Uterus (tissue), 2 donors: ENCODE measurements around the gene SLC23A2.

Source experiments
- POLR2A ChIP-seq, 2 donors: fragments of 450-650 bp; IDR thresholded peaks; one replicate each; pipeline ENCODE4 v1.6.1; 2016; ENCODE audit warnings: antibody characterized with exemption in 2 of 2, mild to moderate bottlenecking in 1 of 2, moderate library complexity in 1 of 2
- TF ChIP-seq, protein P1 (sequence below), 4 experiments: fragments of 200-600 bp in 2 of 4; fragments of 450-650 bp in 2 of 4; sonication (generic) in 2 of 4; IDR thresholded peaks; one replicate each; pipeline ENCODE4 v1.5.1; 2016 to 2019; ENCODE audit warnings: antibody characterized with exemption in 4 of 4, mild to moderate bottlenecking in 2 of 4, moderate library complexity in 1 of 4

DNA sequence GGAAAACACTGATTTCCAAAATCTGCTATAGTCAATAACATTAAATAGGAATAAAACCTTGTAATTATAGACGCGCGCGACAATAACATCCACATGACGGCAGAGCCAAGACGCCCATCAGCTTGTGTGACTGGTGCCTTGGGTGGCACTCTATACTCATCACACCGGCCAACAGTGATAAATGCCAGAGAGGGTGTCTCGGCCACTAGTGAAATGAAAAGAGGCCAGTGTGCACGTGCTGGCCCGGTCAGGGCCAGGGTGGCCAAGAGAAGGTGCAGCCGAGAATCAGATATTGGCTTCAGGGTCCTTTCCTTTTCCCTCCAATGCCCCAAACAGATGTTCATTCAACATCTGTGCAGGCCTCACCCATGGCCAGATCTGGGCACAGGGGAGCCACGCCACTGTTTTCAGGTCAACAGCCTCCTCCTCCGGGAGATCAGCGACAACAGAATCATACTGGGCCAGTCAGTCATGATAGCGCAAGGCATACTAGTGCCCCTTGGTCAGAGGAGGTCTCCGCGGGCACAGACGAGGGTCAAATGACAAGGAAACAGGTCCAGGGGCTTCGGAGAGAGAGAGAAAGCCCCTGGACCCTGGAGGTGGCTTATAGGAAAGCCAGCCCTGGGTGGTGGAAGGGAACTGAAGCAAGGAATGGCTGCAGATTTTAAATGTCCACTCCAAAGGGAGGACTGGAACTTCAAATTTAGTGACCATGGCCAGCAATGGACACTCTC lies 145.1 kb downstream of the SLC23A2 start:
- TF ChIP-seq, protein P1, sequence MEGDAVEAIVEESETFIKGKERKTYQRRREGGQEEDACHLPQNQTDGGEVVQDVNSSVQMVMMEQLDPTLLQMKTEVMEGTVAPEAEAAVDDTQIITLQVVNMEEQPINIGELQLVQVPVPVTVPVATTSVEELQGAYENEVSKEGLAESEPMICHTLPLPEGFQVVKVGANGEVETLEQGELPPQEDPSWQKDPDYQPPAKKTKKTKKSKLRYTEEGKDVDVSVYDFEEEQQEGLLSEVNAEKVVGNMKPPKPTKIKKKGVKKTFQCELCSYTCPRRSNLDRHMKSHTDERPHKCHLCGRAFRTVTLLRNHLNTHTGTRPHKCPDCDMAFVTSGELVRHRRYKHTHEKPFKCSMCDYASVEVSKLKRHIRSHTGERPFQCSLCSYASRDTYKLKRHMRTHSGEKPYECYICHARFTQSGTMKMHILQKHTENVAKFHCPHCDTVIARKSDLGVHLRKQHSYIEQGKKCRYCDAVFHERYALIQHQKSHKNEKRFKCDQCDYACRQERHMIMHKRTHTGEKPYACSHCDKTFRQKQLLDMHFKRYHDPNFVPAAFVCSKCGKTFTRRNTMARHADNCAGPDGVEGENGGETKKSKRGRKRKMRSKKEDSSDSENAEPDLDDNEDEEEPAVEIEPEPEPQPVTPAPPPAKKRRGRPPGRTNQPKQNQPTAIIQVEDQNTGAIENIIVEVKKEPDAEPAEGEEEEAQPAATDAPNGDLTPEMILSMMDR (IDR thresholded peaks at IDR 0.05), result no peak
- no peak for TF ChIP-seq POLR2A (IDR thresholded peaks at IDR 0.05)
